Fibroblast of lung (primary cell): ENCODE data around the gene PGP.

ENCODE experiments used
- EZH2 ChIP-seq: IDR thresholded peaks from 2 replicates; pipeline ENCODE4 v1.5.1; 2012; ENCODE audit warnings: low read length, control low read depth, mild to moderate bottlenecking; ENCODE audit errors: missing control alignments
- TF ChIP-seq, protein P1 (sequence below), 2 donors: IDR thresholded peaks in 1 of 2; conservative IDR thresholded peaks in 1 of 2; 1 replicate in 1 of 2; 2 replicates in 1 of 2; pipeline ENCODE4 v1.5.1; 2011 to 2012; ENCODE audit warnings: low read length in 2 of 2, control low read depth in 1 of 2, inconsistent platforms in 1 of 2, low read depth in 1 of 2, mild to moderate bottlenecking in 1 of 2

DNA sequence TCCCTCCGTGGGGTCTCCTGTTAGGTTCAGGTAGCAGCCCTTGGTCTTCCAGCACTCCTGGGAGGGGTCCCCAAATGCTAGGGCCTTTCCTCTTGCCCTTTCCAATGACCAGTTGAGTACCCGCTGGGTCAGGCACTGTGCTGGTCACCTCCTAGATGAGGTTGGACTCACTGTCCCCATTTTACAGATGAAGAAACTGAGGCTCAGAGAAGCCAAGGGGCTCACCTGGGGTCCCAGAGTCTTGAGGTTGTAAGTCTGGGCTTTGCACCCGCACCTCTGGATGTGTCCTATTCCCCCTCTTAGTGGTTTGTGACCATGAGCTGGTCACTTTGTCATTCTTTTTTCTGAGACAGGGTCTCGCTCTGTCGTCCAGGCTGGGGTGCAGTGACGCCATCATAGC lies 16.9 kb downstream of the PGP start:
- TF ChIP-seq, protein P1, sequence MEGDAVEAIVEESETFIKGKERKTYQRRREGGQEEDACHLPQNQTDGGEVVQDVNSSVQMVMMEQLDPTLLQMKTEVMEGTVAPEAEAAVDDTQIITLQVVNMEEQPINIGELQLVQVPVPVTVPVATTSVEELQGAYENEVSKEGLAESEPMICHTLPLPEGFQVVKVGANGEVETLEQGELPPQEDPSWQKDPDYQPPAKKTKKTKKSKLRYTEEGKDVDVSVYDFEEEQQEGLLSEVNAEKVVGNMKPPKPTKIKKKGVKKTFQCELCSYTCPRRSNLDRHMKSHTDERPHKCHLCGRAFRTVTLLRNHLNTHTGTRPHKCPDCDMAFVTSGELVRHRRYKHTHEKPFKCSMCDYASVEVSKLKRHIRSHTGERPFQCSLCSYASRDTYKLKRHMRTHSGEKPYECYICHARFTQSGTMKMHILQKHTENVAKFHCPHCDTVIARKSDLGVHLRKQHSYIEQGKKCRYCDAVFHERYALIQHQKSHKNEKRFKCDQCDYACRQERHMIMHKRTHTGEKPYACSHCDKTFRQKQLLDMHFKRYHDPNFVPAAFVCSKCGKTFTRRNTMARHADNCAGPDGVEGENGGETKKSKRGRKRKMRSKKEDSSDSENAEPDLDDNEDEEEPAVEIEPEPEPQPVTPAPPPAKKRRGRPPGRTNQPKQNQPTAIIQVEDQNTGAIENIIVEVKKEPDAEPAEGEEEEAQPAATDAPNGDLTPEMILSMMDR (conservative IDR thresholded peaks at IDR 0.05 in 1 of 2, IDR thresholded peaks at IDR 0.05 in 1 of 2; ENCODE audit: low read depth in 1 of 2, low read length in 2 of 2), result no peak
- TF ChIP-seq EZH2, result no peak
